ENCODE data around the gene TMEM233.

- TF ChIP-seq, protein P1, sequence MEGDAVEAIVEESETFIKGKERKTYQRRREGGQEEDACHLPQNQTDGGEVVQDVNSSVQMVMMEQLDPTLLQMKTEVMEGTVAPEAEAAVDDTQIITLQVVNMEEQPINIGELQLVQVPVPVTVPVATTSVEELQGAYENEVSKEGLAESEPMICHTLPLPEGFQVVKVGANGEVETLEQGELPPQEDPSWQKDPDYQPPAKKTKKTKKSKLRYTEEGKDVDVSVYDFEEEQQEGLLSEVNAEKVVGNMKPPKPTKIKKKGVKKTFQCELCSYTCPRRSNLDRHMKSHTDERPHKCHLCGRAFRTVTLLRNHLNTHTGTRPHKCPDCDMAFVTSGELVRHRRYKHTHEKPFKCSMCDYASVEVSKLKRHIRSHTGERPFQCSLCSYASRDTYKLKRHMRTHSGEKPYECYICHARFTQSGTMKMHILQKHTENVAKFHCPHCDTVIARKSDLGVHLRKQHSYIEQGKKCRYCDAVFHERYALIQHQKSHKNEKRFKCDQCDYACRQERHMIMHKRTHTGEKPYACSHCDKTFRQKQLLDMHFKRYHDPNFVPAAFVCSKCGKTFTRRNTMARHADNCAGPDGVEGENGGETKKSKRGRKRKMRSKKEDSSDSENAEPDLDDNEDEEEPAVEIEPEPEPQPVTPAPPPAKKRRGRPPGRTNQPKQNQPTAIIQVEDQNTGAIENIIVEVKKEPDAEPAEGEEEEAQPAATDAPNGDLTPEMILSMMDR (IDR thresholded peaks at IDR 0.05; ENCODE audit: borderline replicate concordance, extremely low read depth, low read length, poor library complexity, severe bottlenecking): no peak
- TF ChIP-seq EZH2 (IDR thresholded peaks at IDR 0.05; ENCODE audit: borderline replicate concordance, low read depth, low read length, severe bottlenecking): no peak
These were observed 4.5 kb upstream of the TMEM233 start for GRCh38 chr12:119589097-119589496.

Data from DND-41 (cell line).